GM23338 (cell line): Measurements from ENCODE around the gene TNFRSF11A. TPM values are rescaled to one million over a fixed set of nuclear protein-coding genes. Genes with fewer than 3 reads are reported as not detected.

Experiments used
- ATAC-seq: fragments of 200-7000 bp; cut with Tn5 transposase; 3 replicates; pipeline ENCODE4 v1.9.1; 2020
- DNase-seq: peaks from one replicate; pipeline ENCODE4 v3.0.0-alpha.2; 2015; ENCODE audit warnings: low spot score
- H2AFZ ChIP-seq: fragments of 200-600 bp; sonication (generic); 2 replicates; pipeline ENCODE4 v1.8.0; 2016; ENCODE audit warnings: antibody characterized with exemption, mild to moderate bottlenecking, moderate library complexity
- H3F3A ChIP-seq: fragments of 200-600 bp; sonication (generic); replicated peaks from 2 replicates; pipeline ENCODE4 v1.8.0; 2017; ENCODE audit warnings: antibody characterized with exemption, mixed run types, low read depth
- H3K27ac ChIP-seq: fragments of 200-600 bp; sonication (generic); 2 replicates; pipeline ENCODE4 v1.6.1; 2016; ENCODE audit warnings: low read depth
- H3K27me3 ChIP-seq: fragments of 200-600 bp; sonication (generic); 2 replicates; pipeline ENCODE4 v1.8.0; 2016; ENCODE audit warnings: mild to moderate bottlenecking, mixed run types, moderate library complexity; ENCODE audit not compliant: insufficient read depth
- H3K36me3 ChIP-seq: fragments of 200-600 bp; sonication (generic); 2 replicates; pipeline ENCODE4 v1.8.0; 2016; ENCODE audit warnings: mild to moderate bottlenecking; ENCODE audit not compliant: insufficient read depth
- H3K4me1 ChIP-seq: fragments of 200-600 bp; sonication (generic); 2 replicates; pipeline ENCODE4 v1.8.0; 2016; ENCODE audit warnings: mild to moderate bottlenecking, moderate library complexity; ENCODE audit not compliant: insufficient read depth
- H3K4me2 ChIP-seq: fragments of 200-600 bp; sonication (generic); 2 replicates; pipeline ENCODE4 v1.7.1; 2017; ENCODE audit warnings: mixed run types
- H3K4me3 ChIP-seq: fragments of 200-600 bp; sonication (generic); 2 replicates; pipeline ENCODE4 v1.6.1; 2016; ENCODE audit warnings: mixed run types
- H3K79me2 ChIP-seq: fragments of 200-600 bp; sonication (generic); replicated peaks from 2 replicates; pipeline ENCODE4 v1.8.0; 2017; ENCODE audit warnings: mild to moderate bottlenecking; ENCODE audit not compliant: insufficient read depth
- H3K9me2 ChIP-seq: fragments of 200-600 bp; sonication (generic); 2 replicates; pipeline ENCODE4 v1.8.0; 2017; ENCODE audit not compliant: insufficient read depth
- H4K20me1 ChIP-seq: fragments of 200-600 bp; sonication (generic); replicated peaks from 2 replicates; pipeline ENCODE4 v1.8.0; 2017; ENCODE audit warnings: mild to moderate bottlenecking; ENCODE audit not compliant: insufficient read depth
- H3K27ac Mint-ChIP-seq: 2 replicates; pipeline ENCODE4 v1.8.0; 2020; ENCODE audit warnings: inconsistent platforms, mild to moderate bottlenecking, moderate library complexity, mixed read lengths
- H3K27me3 Mint-ChIP-seq: 3 replicates; pipeline ENCODE4 v1.8.0; 2022; ENCODE audit warnings: low read depth, mild to moderate bottlenecking, moderate library complexity, mixed read lengths, inconsistent platforms; ENCODE audit not compliant: insufficient read depth, poor library complexity
- H3K36me3 Mint-ChIP-seq: 3 replicates; pipeline ENCODE4 v1.8.0; 2021; ENCODE audit warnings: low read depth, mild to moderate bottlenecking, inconsistent platforms, moderate library complexity, mixed read lengths
- H3K4me1 Mint-ChIP-seq: 3 replicates; pipeline ENCODE4 v1.8.0; 2020; ENCODE audit warnings: mild to moderate bottlenecking, inconsistent platforms, mixed read lengths
- H3K4me3 Mint-ChIP-seq: 3 replicates; pipeline ENCODE4 v1.8.0; 2021; ENCODE audit warnings: moderate library complexity, mild to moderate bottlenecking, inconsistent platforms, mixed read lengths
- H3K9me3 Mint-ChIP-seq: 3 replicates; pipeline ENCODE4 v1.8.0; 2020; ENCODE audit warnings: moderate library complexity, mild to moderate bottlenecking, inconsistent platforms, mixed read lengths
- CREB1 ChIP-seq: fragments of 250-450 bp; sonication (Bioruptor Pico); IDR thresholded peaks from 2 replicates; pipeline ENCODE4 v1.5.0; 2020; ENCODE audit warnings: low read depth, mild to moderate bottlenecking, moderate library complexity
- EZH2 ChIP-seq: fragments of 200-600 bp; sonication (generic); IDR thresholded peaks from one replicate; pipeline ENCODE4 v1.8.0; 2017; ENCODE audit warnings: antibody characterized with exemption, mild to moderate bottlenecking, low read depth; ENCODE audit not compliant: unreplicated experiment
- EZH2phosphoT487 ChIP-seq: fragments of 200-600 bp; sonication (generic); IDR thresholded peaks from one replicate; pipeline ENCODE4 v1.8.1; 2018; ENCODE audit warnings: antibody characterized with exemption; ENCODE audit not compliant: unreplicated experiment
- JUNB ChIP-seq: IDR thresholded peaks from one replicate; pipeline ENCODE4 v1.6.1; 2016; ENCODE audit warnings: antibody characterized with exemption; ENCODE audit not compliant: unreplicated experiment
- NANOG ChIP-seq: IDR thresholded peaks from 2 replicates; pipeline ENCODE4 v1.6.1; 2016; ENCODE audit warnings: antibody characterized with exemption, borderline replicate concordance
- POLR2AphosphoS5 ChIP-seq: IDR thresholded peaks from 2 replicates; pipeline ENCODE4 v1.6.1; 2016; ENCODE audit warnings: antibody characterized with exemption, low read depth
- STAT1 ChIP-seq: IDR thresholded peaks from one replicate; pipeline ENCODE4 v1.6.1; 2016; ENCODE audit warnings: antibody characterized with exemption; ENCODE audit not compliant: unreplicated experiment
- ZNF114 ChIP-seq: fragments of 250-450 bp; sonication (Bioruptor Pico); IDR thresholded peaks from 2 replicates; pipeline ENCODE4 v1.5.0; 2020; ENCODE audit warnings: mild to moderate bottlenecking, moderate library complexity
- ZNF331 ChIP-seq: fragments of 250-450 bp; sonication (Bioruptor Pico); IDR thresholded peaks from 2 replicates; pipeline ENCODE4 v1.5.0; 2020; ENCODE audit warnings: low read depth, mild to moderate bottlenecking, moderate library complexity
- polyA plus RNA-seq: library from polyadenylated mRNA; unstranded; fragments of >200 nt; fragmentation: Nextera tagmentation; extraction: Ambion mirVana; gene quantifications from 2 replicates; pipeline ENCODE4 v1.2.1, GENCODE V29; 2016
- total RNA-seq: library from RNA; depleted of rRNA; stranded (reverse); fragments of >200 nt; shearing (Covaris generic); gene quantifications from 2 replicates; pipeline ENCODE4 v1.2.3, GENCODE V29; 2014
- TF ChIP-seq, protein P1 (sequence below), 2 experiments: fragments of 200-600 bp in 1 of 2; sonication (generic) in 1 of 2; conservative IDR thresholded peaks; 2 replicates each; pipeline versions ENCODE4 v1.5.1 to v1.6.1; 2016 to 2017; ENCODE audit warnings: antibody characterized with exemption in 2 of 2, low read depth in 2 of 2, mild to moderate bottlenecking in 2 of 2, moderate library complexity in 1 of 2
- TF ChIP-seq, protein P2 (sequence below): IDR thresholded peaks from one replicate; pipeline ENCODE4 v1.6.1; 2018; ENCODE audit warnings: antibody characterized with exemption; ENCODE audit not compliant: unreplicated experiment
- TF ChIP-seq, protein P3 (sequence below): fragments of 250-450 bp; sonication (Bioruptor Pico); IDR thresholded peaks from 2 replicates; pipeline ENCODE4 v1.5.0; 2020; ENCODE audit warnings: mild to moderate bottlenecking, moderate library complexity
- TF ChIP-seq, protein P4 (sequence below): IDR thresholded peaks from 2 replicates; pipeline ENCODE4 v1.6.1; 2016; ENCODE audit warnings: antibody characterized with exemption

The TNFRSF11A gene
- total and polyA plus RNA-seq, 2 experiments from 2014 or later: 3.8 to 7.3 TPM

DNA sequence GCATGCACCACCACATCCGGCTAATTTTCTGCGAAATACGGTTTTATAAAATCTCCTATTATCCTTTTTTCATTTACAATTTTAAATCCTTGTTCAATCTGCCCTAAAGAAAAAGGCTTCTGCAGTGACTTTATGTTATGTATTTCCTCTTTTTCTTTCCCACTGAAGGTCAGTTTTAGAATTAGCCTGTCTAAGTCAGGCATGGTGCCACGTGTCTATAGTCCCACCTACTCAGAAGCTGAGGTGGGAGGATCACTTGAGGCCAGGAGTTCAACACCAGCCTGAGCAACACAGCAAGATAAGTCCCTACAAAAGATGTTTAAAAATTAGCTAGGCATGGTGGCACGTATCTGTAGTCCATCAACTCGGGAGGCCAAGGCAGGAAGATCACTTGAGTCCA, 39.8 kb upstream of the TNFRSF11A start:
- H3K36me3 Mint-ChIP-seq: peaks cover 20% of the 10 kb centered on the region; the same call in 2 of the 3 replicates
- TF ChIP-seq JUNB: no peak
- TF ChIP-seq, protein P1, sequence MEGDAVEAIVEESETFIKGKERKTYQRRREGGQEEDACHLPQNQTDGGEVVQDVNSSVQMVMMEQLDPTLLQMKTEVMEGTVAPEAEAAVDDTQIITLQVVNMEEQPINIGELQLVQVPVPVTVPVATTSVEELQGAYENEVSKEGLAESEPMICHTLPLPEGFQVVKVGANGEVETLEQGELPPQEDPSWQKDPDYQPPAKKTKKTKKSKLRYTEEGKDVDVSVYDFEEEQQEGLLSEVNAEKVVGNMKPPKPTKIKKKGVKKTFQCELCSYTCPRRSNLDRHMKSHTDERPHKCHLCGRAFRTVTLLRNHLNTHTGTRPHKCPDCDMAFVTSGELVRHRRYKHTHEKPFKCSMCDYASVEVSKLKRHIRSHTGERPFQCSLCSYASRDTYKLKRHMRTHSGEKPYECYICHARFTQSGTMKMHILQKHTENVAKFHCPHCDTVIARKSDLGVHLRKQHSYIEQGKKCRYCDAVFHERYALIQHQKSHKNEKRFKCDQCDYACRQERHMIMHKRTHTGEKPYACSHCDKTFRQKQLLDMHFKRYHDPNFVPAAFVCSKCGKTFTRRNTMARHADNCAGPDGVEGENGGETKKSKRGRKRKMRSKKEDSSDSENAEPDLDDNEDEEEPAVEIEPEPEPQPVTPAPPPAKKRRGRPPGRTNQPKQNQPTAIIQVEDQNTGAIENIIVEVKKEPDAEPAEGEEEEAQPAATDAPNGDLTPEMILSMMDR (conservative IDR thresholded peaks at IDR 0.05; ENCODE audit: low read depth in 2 of 2): no peak
- TF ChIP-seq ZNF331 (CRISPR knock-in tag): no peak
- no peak for TF ChIP-seq EZH2phosphoT487
- TF ChIP-seq, protein P2, sequence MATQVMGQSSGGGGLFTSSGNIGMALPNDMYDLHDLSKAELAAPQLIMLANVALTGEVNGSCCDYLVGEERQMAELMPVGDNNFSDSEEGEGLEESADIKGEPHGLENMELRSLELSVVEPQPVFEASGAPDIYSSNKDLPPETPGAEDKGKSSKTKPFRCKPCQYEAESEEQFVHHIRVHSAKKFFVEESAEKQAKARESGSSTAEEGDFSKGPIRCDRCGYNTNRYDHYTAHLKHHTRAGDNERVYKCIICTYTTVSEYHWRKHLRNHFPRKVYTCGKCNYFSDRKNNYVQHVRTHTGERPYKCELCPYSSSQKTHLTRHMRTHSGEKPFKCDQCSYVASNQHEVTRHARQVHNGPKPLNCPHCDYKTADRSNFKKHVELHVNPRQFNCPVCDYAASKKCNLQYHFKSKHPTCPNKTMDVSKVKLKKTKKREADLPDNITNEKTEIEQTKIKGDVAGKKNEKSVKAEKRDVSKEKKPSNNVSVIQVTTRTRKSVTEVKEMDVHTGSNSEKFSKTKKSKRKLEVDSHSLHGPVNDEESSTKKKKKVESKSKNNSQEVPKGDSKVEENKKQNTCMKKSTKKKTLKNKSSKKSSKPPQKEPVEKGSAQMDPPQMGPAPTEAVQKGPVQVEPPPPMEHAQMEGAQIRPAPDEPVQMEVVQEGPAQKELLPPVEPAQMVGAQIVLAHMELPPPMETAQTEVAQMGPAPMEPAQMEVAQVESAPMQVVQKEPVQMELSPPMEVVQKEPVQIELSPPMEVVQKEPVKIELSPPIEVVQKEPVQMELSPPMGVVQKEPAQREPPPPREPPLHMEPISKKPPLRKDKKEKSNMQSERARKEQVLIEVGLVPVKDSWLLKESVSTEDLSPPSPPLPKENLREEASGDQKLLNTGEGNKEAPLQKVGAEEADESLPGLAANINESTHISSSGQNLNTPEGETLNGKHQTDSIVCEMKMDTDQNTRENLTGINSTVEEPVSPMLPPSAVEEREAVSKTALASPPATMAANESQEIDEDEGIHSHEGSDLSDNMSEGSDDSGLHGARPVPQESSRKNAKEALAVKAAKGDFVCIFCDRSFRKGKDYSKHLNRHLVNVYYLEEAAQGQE: no peak
- no peak for TF ChIP-seq EZH2
- TF ChIP-seq POLR2AphosphoS5: no peak
- no peak for TF ChIP-seq NANOG
- TF ChIP-seq CREB1: no peak
- no peak for TF ChIP-seq STAT1
- TF ChIP-seq, protein P3, sequence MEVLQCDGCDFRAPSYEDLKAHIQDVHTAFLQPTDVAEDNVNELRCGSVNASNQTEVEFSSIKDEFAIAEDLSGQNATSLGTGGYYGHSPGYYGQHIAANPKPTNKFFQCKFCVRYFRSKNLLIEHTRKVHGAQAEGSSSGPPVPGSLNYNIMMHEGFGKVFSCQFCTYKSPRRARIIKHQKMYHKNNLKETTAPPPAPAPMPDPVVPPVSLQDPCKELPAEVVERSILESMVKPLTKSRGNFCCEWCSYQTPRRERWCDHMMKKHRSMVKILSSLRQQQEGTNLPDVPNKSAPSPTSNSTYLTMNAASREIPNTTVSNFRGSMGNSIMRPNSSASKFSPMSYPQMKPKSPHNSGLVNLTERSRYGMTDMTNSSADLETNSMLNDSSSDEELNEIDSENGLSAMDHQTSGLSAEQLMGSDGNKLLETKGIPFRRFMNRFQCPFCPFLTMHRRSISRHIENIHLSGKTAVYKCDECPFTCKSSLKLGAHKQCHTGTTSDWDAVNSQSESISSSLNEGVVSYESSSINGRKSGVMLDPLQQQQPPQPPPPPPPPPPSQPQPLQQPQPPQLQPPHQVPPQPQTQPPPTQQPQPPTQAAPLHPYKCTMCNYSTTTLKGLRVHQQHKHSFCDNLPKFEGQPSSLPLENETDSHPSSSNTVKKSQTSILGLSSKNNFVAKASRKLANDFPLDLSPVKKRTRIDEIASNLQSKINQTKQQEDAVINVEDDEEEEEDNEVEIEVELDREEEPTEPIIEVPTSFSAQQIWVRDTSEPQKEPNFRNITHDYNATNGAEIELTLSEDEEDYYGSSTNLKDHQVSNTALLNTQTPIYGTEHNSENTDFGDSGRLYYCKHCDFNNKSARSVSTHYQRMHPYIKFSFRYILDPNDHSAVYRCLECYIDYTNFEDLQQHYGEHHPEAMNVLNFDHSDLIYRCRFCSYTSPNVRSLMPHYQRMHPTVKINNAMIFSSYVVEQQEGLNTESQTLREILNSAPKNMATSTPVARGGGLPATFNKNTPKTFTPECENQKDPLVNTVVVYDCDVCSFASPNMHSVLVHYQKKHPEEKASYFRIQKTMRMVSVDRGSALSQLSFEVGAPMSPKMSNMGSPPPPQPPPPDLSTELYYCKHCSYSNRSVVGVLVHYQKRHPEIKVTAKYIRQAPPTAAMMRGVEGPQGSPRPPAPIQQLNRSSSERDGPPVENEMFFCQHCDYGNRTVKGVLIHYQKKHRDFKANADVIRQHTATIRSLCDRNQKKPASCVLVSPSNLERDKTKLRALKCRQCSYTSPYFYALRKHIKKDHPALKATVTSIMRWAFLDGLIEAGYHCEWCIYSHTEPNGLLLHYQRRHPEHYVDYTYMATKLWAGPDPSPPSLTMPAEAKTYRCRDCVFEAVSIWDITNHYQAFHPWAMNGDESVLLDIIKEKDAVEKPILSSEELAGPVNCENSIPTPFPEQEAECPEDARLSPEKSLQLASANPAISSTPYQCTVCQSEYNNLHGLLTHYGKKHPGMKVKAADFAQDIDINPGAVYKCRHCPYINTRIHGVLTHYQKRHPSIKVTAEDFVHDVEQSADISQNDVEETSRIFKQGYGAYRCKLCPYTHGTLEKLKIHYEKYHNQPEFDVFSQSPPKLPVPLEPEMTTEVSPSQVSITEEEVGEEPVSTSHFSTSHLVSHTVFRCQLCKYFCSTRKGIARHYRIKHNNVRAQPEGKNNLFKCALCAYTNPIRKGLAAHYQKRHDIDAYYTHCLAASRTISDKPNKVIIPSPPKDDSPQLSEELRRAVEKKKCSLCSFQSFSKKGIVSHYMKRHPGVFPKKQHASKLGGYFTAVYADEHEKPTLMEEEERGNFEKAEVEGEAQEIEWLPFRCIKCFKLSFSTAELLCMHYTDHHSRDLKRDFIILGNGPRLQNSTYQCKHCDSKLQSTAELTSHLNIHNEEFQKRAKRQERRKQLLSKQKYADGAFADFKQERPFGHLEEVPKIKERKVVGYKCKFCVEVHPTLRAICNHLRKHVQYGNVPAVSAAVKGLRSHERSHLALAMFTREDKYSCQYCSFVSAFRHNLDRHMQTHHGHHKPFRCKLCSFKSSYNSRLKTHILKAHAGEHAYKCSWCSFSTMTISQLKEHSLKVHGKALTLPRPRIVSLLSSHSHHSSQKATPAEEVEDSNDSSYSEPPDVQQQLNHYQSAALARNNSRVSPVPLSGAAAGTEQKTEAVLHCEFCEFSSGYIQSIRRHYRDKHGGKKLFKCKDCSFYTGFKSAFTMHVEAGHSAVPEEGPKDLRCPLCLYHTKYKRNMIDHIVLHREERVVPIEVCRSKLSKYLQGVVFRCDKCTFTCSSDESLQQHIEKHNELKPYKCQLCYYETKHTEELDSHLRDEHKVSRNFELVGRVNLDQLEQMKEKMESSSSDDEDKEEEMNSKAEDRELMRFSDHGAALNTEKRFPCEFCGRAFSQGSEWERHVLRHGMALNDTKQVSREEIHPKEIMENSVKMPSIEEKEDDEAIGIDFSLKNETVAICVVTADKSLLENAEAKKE (CRISPR knock-in tag): no peak
- no peak for TF ChIP-seq ZNF114 (CRISPR knock-in tag)
- TF ChIP-seq, protein P4, sequence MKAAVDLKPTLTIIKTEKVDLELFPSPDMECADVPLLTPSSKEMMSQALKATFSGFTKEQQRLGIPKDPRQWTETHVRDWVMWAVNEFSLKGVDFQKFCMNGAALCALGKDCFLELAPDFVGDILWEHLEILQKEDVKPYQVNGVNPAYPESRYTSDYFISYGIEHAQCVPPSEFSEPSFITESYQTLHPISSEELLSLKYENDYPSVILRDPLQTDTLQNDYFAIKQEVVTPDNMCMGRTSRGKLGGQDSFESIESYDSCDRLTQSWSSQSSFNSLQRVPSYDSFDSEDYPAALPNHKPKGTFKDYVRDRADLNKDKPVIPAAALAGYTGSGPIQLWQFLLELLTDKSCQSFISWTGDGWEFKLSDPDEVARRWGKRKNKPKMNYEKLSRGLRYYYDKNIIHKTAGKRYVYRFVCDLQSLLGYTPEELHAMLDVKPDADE: no peak
- no peak for ATAC-seq

More for the DNA sequence above, 39.8 kb upstream of the TNFRSF11A start:
- Histone ChIP-seq H3F3A (no peaks in the 10 kb centered on the region), H3K79me2 (no peaks in the 10 kb centered on the region), H3K36me3 (0 out of 2 replicates have a peak, but pooled peaks cover 4% of the 10 kb centered on the region), H3K4me1 (no peaks in the 10 kb centered on the region), H3K27me3 (no peaks in the 10 kb centered on the region), H3K27ac (no peak overlapping the region), H2AFZ (no peak overlapping the region), H3K4me3 (no peak overlapping the region), H3K9me2 (no peaks in the 10 kb centered on the region), H3K4me2 (no peak overlapping the region), H4K20me1 (no peaks in the 10 kb centered on the region; the same call in 1 of the 2 replicates)
- Mint-ChIP-seq H3K27ac (no peak overlapping the region), H3K9me3 (no peaks in the 10 kb centered on the region), H3K4me1 (no peaks in the 10 kb centered on the region), H3K4me3 (no peak overlapping the region), H3K27me3 (no peaks in the 10 kb centered on the region)
- no peak for DNase-seq
